GM12878 (cell line): Measurements from ENCODE around the gene GARS1. TPM values are rescaled to one million over a fixed set of nuclear protein-coding genes. Genes with fewer than 3 reads are reported as not detected.

Experiments
- ATAC-seq: fragments of 200-7000 bp; cut with Tn5 transposase; 3 replicates; pipeline ENCODE4 v1.9.1; 2020; ENCODE audit warnings: mild to moderate bottlenecking, moderate library complexity
- BruUV-seq: library from RNA; stranded (reverse); fragments of 400-500 nt; replicated peaks from 2 replicates; lab custom pipeline; 2021; lab: Mats Ljungman, UMichigan
- CTCF ChIA-PET: fragments of 300-600 bp; sonication (Branson Sonifier 250); formaldehyde crosslinking; extraction: SDS; loops from one replicate; lab custom pipeline; 2021; ENCODE audit warnings: inconsistent platforms; lab: Yijun Ruan, JAX
- POLR2A ChIA-PET: fragments of 350-600 bp; formaldehyde crosslinking; extraction: SDS; loops from one replicate; lab custom pipeline; 2021; ENCODE audit warnings: inconsistent platforms; lab: Charles Lee
- RAD21 ChIA-PET: fragments of 300-600 bp; sonication (Branson Sonifier 250); formaldehyde crosslinking; loops from one replicate; lab custom pipeline; 2023; ENCODE audit warnings: antibody characterized with exemption; ENCODE audit not compliant: unreplicated experiment; lab: Charles Lee
- SMC1A ChIA-PET: fragments of 300-600 bp; sonication (Branson Sonifier 250); formaldehyde crosslinking; loops from one replicate; lab custom pipeline; 2023; ENCODE audit not compliant: unreplicated experiment, uncharacterized antibody; lab: Charles Lee
- DNase-seq: peaks from one replicate; pipeline ENCODE4 v3.0.0-alpha.2; 2011; ENCODE audit warnings: low read depth, low spot score
- FAIRE-seq: peaks from 3 replicates; lab custom pipeline; 2011; peaks lifted over from hg19 to GRCh38; lab: Jason Lieb, UNC
- H2AFZ ChIP-seq: 2 replicates; pipeline ENCODE4 v1.6.0; 2011; ENCODE audit warnings: low read depth, low read length, control low read depth; ENCODE audit not compliant: control insufficient read depth
- H3K27ac ChIP-seq: 2 replicates; pipeline ENCODE4 v1.5.1; 2011; ENCODE audit warnings: control low read depth; ENCODE audit not compliant: control insufficient read depth, insufficient read depth
- H3K27me3 ChIP-seq, 2 experiments: replicated peaks in 1 of 2; 2 replicates each; pipeline versions ENCODE4 v1.6.0 to v1.6.1; 2011; ENCODE audit warnings: low read length in 1 of 2; ENCODE audit not compliant: control insufficient read depth in 2 of 2, insufficient read depth in 2 of 2
- H3K36me3 ChIP-seq, 2 experiments: 2 replicates each; pipeline ENCODE4 v1.5.1; 2011; ENCODE audit warnings: low read length in 1 of 2; ENCODE audit not compliant: control insufficient read depth in 2 of 2, insufficient read depth in 2 of 2
- H3K4me1 ChIP-seq: 2 replicates; pipeline ENCODE4 v1.6.1; 2011; ENCODE audit warnings: mild to moderate bottlenecking, low read length, moderate library complexity, mixed read lengths; ENCODE audit not compliant: control insufficient read depth, insufficient read depth
- H3K4me2 ChIP-seq: 2 replicates; pipeline ENCODE4 v1.6.0; 2011; ENCODE audit warnings: control low read depth; ENCODE audit not compliant: control insufficient read depth, insufficient read depth
- H3K4me3 ChIP-seq: fragments of 200-600 bp; sonication (generic); 2 replicates; pipeline ENCODE4 v1.5.1; 2016
- H3K79me2 ChIP-seq: 2 replicates; pipeline ENCODE4 v1.6.0; 2011; ENCODE audit warnings: low read length; ENCODE audit not compliant: control insufficient read depth, insufficient read depth
- H3K9ac ChIP-seq: 2 replicates; pipeline ENCODE4 v1.8.0; 2011; ENCODE audit warnings: low read length, control low read depth, mixed read lengths; ENCODE audit not compliant: control insufficient read depth, insufficient read depth
- H3K9me3 ChIP-seq: replicated peaks from 3 replicates; pipeline ENCODE4 v1.5.1; 2011; ENCODE audit warnings: mild to moderate bottlenecking, low read length; ENCODE audit not compliant: control insufficient read depth, insufficient read depth
- H4K20me1 ChIP-seq: 2 replicates; pipeline ENCODE4 v1.6.0; 2011; ENCODE audit not compliant: control insufficient read depth, insufficient read depth
- ATF2 ChIP-seq: IDR thresholded peaks from 2 replicates; pipeline ENCODE4 v1.6.1; 2012; ENCODE audit warnings: low read length, inconsistent platforms
- IRF4 ChIP-seq: IDR thresholded peaks from 2 replicates; pipeline ENCODE4 v1.6.1; 2011; ENCODE audit warnings: low read depth, low read length
- RCOR1 ChIP-seq: conservative IDR thresholded peaks from 2 replicates; pipeline ENCODE4 v1.6.1; 2012; ENCODE audit warnings: low read depth, low read length, improper control_type of control experiment
- SREBF1 ChIP-seq: IDR thresholded peaks from 2 replicates; pipeline ENCODE4 v1.6.1; 2012; ENCODE audit warnings: mild to moderate bottlenecking, low read length
- YBX1 ChIP-seq: fragments of 450-650 bp; IDR thresholded peaks from 2 replicates; pipeline ENCODE4 v1.6.1; 2016; ENCODE audit warnings: antibody characterized with exemption
- YY1 ChIP-seq: IDR thresholded peaks from 2 replicates; pipeline ENCODE4 v1.6.1; 2011; ENCODE audit warnings: low read depth, mild to moderate bottlenecking, low read length
- ZBTB40 ChIP-seq: fragments of 450-650 bp; IDR thresholded peaks from 2 replicates; pipeline ENCODE4 v1.6.1; 2016; ENCODE audit warnings: mild to moderate bottlenecking, moderate library complexity, borderline replicate concordance
- WGBS: methylation state at CpG from one replicate; pipeline ENCODE4 v1.1.6; 2016; ENCODE audit warnings: low lambda C conversion rate; ENCODE audit not compliant: insufficient replicate concordance, insufficient coverage; ENCODE audit errors: missing lambda C conversion rate; 5-methylcytosine and 5-hydroxymethylcytosine counted together
- in situ Hi-C: fragments of 300-500 bp; cut with MboI; formaldehyde crosslinking; loops from 9 replicates; pipeline ENCODE4 v1.14.3; 2018; ENCODE audit warnings: mixed read lengths
- intact Hi-C: fragments of 100-400 bp; cut with micrococcal nuclease; formaldehyde crosslinking; loops from one replicate; pipeline ENCODE4 v1.14.2; 2022; ENCODE audit not compliant: unreplicated experiment
- polyA plus RNA-seq, 11 experiments: library from polyadenylated mRNA; depleted of rRNA in 4 of 11; unstranded in 6 of 11; stranded (reverse) in 5 of 11; fragments of >200 nt; fragmentation: Nextera tagmentation in 4 of 11; fragmentation: Illumina TruSeq in 1 of 11; extraction: Ambion mirVana in 4 of 11; extraction: Trizol in 1 of 11; gene quantifications; 1 replicate in 1 of 11; 2 replicates in 10 of 11; pipeline versions ENCODE4 v1.2.1 to v1.2.3, GENCODE V29; 2011 to 2016; ENCODE audit warnings: inconsistent platforms in 2 of 11, missing spikeins in 2 of 11, low read depth in 1 of 11
- total RNA-seq, 4 experiments: library from RNA; depleted of rRNA in 3 of 4; stranded (reverse); fragments of >200 nt in 3 of 4; fragmentation: Illumina TruSeq in 1 of 4; extraction: Trizol in 1 of 4; gene quantifications; 2 replicates each; pipeline versions ENCODE4 v1.2.1 to v1.2.3, GENCODE V29; 2013 to 2021

GARS1 gene
- total and polyA plus RNA-seq, 10 of the 15 experiments (the other 5 are each of a cell fraction or from before 2014, with no cell fraction given): 120 to 361 (median 187) TPM

- H3K4me3 ChIP-seq: no peak overlapping the region
- H3K27ac ChIP-seq: no peak overlapping the region
- ChIA-PET RAD21 (no interaction called here), SMC1A (interaction anchor here (1.5 kb wide), 1 partner anchor 16 kb away, joined by 3 read pairs; no protein-coding TSS in a partner anchor), CTCF (interaction anchor here (0.7 kb wide), 1 partner anchor 1005 kb away, joined by 3 read pairs; no protein-coding TSS in a partner anchor)
- no peaks in the 10 kb centered on the region for H3K9me3 ChIP-seq
- no peaks in the 10 kb centered on the region for H3K36me3 ChIP-seq
- H3K4me2 ChIP-seq: no peak overlapping the region
- no peak for TF ChIP-seq IRF4
- TF ChIP-seq, all 136 proteins: peak for 0
- POLR2A ChIA-PET: no interaction called here
- WGBS: 57% methylated on average over 4 of the region's 4 CpGs
- Histone ChIP-seq H3K79me2 (no peaks in the 10 kb centered on the region), H2AFZ (no peak overlapping the region), H4K20me1 (no peaks in the 10 kb centered on the region), H3K27me3 (no peaks in the 10 kb centered on the region), H3K9ac (no peak overlapping the region), H3K4me1 (no peaks in the 10 kb centered on the region)
- in situ Hi-C loops (no loop called here), intact Hi-C loops (no loop called here)
- no TSS peak for BruUV-seq
- no peak for DNase-seq
- no peak for ATAC-seq
- FAIRE-seq: no peak
These were observed 73.4 kb downstream of the GARS1 start for GRCh38 chr7:30668102-30668501.

- no peak overlapping the region for H3K9ac ChIP-seq
- in situ Hi-C loops (no loop called here), intact Hi-C loops (no loop called here)
- H3K79me2 ChIP-seq: no peaks in the 10 kb centered on the region
- ATAC-seq: peak; percentile 34; the same call in 1 of the 3 replicates
- no peaks in the 10 kb centered on the region for H4K20me1 ChIP-seq
- no peak overlapping the region for H3K27ac ChIP-seq
- peaks cover 0 to 2% of the 10 kb centered on the region in 2 experiments; a peak in 2 of 4 replicates for H3K27me3 ChIP-seq
- H3K36me3 ChIP-seq: no peaks in the 10 kb centered on the region
- ChIA-PET SMC1A (no interaction called here), CTCF (no interaction called here), POLR2A (no interaction called here), RAD21 (no interaction called here)
- no peak for DNase-seq
- H3K4me1 ChIP-seq: no peaks in the 10 kb centered on the region
- no peak overlapping the region for H2AFZ ChIP-seq
- WGBS: 48% methylated on average over 6 of the region's 6 CpGs
- no peak overlapping the region for H3K4me2 ChIP-seq
- no peak for FAIRE-seq
- no peak overlapping the region for H3K4me3 ChIP-seq
- no TSS peak for BruUV-seq
- no peaks in the 10 kb centered on the region for H3K9me3 ChIP-seq
- no peak for TF ChIP-seq YBX1
- TF ChIP-seq ZBTB40: peak; percentile 64; the same call in 1 of the 2 replicates
- TF ChIP-seq YY1: 0 out of 2 replicates have a peak, but pooled peaks have one; percentile 32
- TF ChIP-seq ATF2: no peak
- 0 out of 2 replicates have a peak, but pooled peaks have one; percentile 58 for TF ChIP-seq RCOR1
- peak; percentile 76 for TF ChIP-seq SREBF1
These were observed 77.3 kb downstream of the GARS1 start for GRCh38 chr7:30671793-30672465.
